Peyer's patch (tissue), 4 donors: ENCODE measurements around the gene WASL. TPM values are rescaled to one million over a fixed set of nuclear protein-coding genes. Genes with fewer than 3 reads are reported as not detected.
A peak's percentile ranks its signal among the peaks of the same experiment; 100 is the strongest.
"Not testable (repeated sequence)": the region's sequence is repeated elsewhere in the genome, so short reads cannot be mapped to it uniquely, and the experiment has no call there.

Source experiments
- DNase-seq, 3 donors: peaks; one replicate each; pipeline ENCODE4 v3.0.0-alpha.2; 2017 to 2019
- H3K27ac ChIP-seq, 4 donors: fragments of 200-600 bp; sonication (generic); one replicate each; pipeline ENCODE4 v1.5.1; 2016 to 2019
- H3K27me3 ChIP-seq, 2 donors: fragments of 200-600 bp; sonication (generic); one replicate each; pipeline ENCODE4 v1.5.1; 2019
- H3K36me3 ChIP-seq, 3 donors: fragments of 200-600 bp; sonication (generic); one replicate each; pipeline ENCODE4 v1.5.1; 2016 to 2019
- H3K4me1 ChIP-seq, 4 donors: fragments of 200-600 bp; sonication (generic); one replicate each; pipeline ENCODE4 v1.5.1; 2016 to 2019
- H3K4me3 ChIP-seq, 4 donors: fragments of 200-600 bp; sonication (generic); 1 replicate in 3 of 4; 2 replicates in 1 of 4; pipeline ENCODE4 v1.5.1; 2016 to 2019; ENCODE audit warnings: mild to moderate bottlenecking in 1 of 4
- H3K9me3 ChIP-seq, 4 donors: fragments of 200-600 bp; sonication (generic); one replicate each; pipeline ENCODE4 v1.5.1; 2016 to 2019; ENCODE audit warnings: mild to moderate bottlenecking in 1 of 4
- CTCF ChIP-seq, 6 experiments: fragments of 450-650 bp in 4 of 6; fragments of 200-600 bp in 2 of 6; sonication (generic) in 1 of 6; IDR thresholded peaks; one replicate each; pipeline ENCODE4 v1.5.1; 2017 to 2019; ENCODE audit warnings: antibody characterized with exemption in 6 of 6, mild to moderate bottlenecking in 3 of 6, moderate library complexity in 1 of 6
- POLR2A ChIP-seq, 2 donors: fragments of 450-650 bp; IDR thresholded peaks; one replicate each; pipeline ENCODE4 v1.5.1; 2017; ENCODE audit warnings: antibody characterized with exemption in 2 of 2, mild to moderate bottlenecking in 2 of 2, moderate library complexity in 2 of 2
- total RNA-seq, 4 donors: library from RNA; depleted of rRNA; stranded (reverse); fragments of >200 nt; gene quantifications; one replicate each; pipeline ENCODE4 v1.1.0, GENCODE V29; 2016

The WASL gene
- total RNA-seq, 4 donors from 2014 or later, result 33.8 to 60.2 (median 51.5) TPM

- H3K27me3 ChIP-seq, result no peaks in the 10 kb centered on the region
- H3K36me3 ChIP-seq, result no peaks in the 10 kb centered on the region
- TF ChIP-seq POLR2A (IDR thresholded peaks at IDR 0.05) (no peak), CTCF (IDR thresholded peaks at IDR 0.05) (no peak)
- no peaks in the 10 kb centered on the region for H3K4me1 ChIP-seq
- H3K4me3 ChIP-seq, result no peak overlapping the region
- H3K9me3 ChIP-seq, result no peaks in the 10 kb centered on the region
- no peak for DNase-seq
- no peak overlapping the region for H3K27ac ChIP-seq
Measured at GRCh38 chr7:123787220-123788007, 38.6 kb upstream of the WASL start.

DNA sequence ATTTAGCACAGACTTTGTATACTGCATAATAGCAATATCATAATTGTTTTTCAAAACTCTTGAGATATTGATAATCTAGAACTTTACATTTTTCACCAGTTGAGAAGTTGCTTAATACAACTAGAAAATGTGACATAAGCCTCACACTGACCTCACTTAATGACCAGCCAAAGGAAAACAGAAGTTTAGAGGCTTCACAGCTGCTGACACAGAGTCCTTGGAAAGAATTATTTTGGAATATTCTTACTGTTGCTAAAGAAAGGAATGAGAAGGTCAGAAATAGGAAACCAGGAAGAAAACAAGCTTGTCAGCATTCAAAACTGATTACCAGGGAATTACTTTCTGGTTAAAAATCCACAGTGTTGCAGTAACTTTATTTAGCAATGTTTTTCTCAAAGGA, 35.5 kb upstream of the WASL start:
- H3K36me3 ChIP-seq, result no peaks in the 10 kb centered on the region
- no peak overlapping the region for H3K27ac ChIP-seq
- no peaks in the 10 kb centered on the region for H3K27me3 ChIP-seq
- peaks cover 0 to 3% (median 0%) of the 10 kb centered on the region in 4 donors for H3K4me1 ChIP-seq
- no peak for DNase-seq
- TF ChIP-seq POLR2A (IDR thresholded peaks at IDR 0.05) (no peak), CTCF (IDR thresholded peaks at IDR 0.05) (no peak)
- no peak overlapping the region for H3K4me3 ChIP-seq
- H3K9me3 ChIP-seq, result no peaks in the 10 kb centered on the region

DNA sequence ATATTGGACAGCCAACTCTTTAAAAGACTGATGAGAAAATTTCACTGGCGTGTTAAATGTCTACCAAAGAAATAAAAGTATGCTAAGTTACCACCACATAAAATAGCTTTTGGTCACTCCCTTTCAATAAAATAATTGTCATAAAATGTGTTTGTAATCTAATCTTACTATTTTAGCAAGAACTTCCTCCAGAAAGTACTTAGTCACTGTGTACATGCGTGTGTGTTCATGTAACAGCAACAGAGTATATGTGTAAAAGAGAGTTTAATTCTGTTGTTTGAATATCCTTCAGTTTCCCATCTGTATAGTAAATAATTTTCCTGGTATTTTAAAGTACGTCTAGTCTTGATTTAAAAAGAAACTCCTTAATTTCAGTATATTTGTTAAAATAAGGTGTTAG, 35.0 kb upstream of the WASL start:
- Histone ChIP-seq H3K36me3 (no peaks in the 10 kb centered on the region), H3K27ac (peak overlapping the region in 1 of 4 donors; percentile 21), H3K27me3 (no peaks in the 10 kb centered on the region), H3K9me3 (no peaks in the 10 kb centered on the region), H3K4me3 (no peak overlapping the region), H3K4me1 (peaks cover 0 to 3% (median 0%) of the 10 kb centered on the region in 4 donors)
- TF ChIP-seq CTCF (IDR thresholded peaks at IDR 0.05), result no peak
- no peak for TF ChIP-seq POLR2A (IDR thresholded peaks at IDR 0.05)
- DNase-seq, result no peak

DNA sequence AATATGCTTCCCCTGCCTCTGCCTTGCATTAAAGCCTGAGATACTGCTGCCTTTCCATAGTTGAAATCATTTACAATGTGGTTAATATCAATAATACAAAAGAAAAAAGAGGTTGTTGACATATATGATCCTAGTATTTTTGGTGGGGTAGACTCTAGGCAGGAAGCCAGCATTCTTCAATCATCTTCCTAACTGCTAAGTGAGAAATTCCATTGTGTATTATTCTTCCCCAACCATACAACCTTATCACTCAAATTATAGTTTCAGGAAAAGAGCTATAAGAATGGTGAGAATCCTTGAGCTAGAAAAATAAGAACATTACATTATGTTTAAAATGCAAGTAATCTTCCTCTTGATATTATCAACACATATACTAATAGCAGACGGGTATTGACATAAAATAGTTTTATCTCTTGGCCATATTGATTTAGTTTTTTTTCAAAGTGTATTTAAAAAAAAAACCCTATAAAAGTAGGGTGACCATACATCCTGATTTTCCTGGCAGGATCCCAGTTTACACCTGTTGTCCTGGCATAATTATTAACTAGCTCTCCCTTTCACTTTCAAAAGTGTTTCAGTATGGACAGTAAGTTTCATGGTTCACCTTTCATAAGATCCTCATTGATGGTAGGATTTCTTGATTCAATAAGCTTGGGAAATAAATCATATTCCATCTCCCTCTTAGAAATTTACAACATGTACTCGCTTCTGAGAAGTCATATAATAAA, 33.4 kb upstream of the WASL start:
- Histone ChIP-seq H3K4me3 (no peak overlapping the region), H3K9me3 (no peaks in the 10 kb centered on the region), H3K4me1 (peaks cover 0 to 3% (median 0%) of the 10 kb centered on the region in 4 donors), H3K36me3 (no peaks in the 10 kb centered on the region), H3K27ac (peak overlapping the region in 1 of 4 donors; percentile 28), H3K27me3 (no peaks in the 10 kb centered on the region)
- TF ChIP-seq CTCF (IDR thresholded peaks at IDR 0.05) (no peak), POLR2A (IDR thresholded peaks at IDR 0.05) (no peak)
- no peak for DNase-seq

DNA sequence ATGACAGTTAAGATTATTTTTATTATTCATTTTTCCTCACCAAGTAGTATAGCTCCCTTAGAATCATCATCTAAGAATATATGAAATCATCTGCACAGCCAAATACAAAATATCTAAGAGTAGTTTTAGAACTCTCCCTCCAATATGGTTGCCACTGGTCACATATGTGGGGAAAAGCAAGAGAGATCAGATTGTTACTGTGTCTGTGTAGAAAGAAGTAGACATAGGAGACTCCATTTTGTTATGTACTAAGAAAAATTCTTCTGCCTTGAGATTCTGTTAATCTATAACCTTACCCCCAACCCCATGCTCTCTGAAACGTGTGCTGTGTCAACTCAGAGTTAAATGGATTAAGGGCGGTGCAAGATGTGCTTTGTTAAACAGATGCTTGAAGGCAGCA, 31.7 kb upstream of the WASL start:
- not testable (repeated sequence) for H3K27ac ChIP-seq, H3K9me3 ChIP-seq, H3K27me3 ChIP-seq, H3K36me3 ChIP-seq, H3K4me3 ChIP-seq, DNase-seq, H3K4me1 ChIP-seq

- Histone ChIP-seq H3K4me3 (no peak overlapping the region), H3K27ac (no peak overlapping the region), H3K36me3 (no peaks in the 10 kb centered on the region), H3K4me1 (no peaks in the 10 kb centered on the region), H3K27me3 (no peaks in the 10 kb centered on the region), H3K9me3 (no peaks in the 10 kb centered on the region)
- TF ChIP-seq CTCF (IDR thresholded peaks at IDR 0.05) (no peak), POLR2A (IDR thresholded peaks at IDR 0.05) (no peak)
- DNase-seq, result no peak
Measured at GRCh38 chr7:123774496-123774895, 25.7 kb upstream of the WASL start.
